Suprapubic skin (tissue), 3 donors: ENCODE data around the gene LENG1.

Experiments
- POLR2A ChIP-seq, 2 donors: fragments of 450-650 bp; IDR thresholded peaks; one replicate each; pipeline ENCODE4 v1.6.1; 2017; ENCODE audit warnings: antibody characterized with exemption in 2 of 2, mild to moderate bottlenecking in 2 of 2, moderate library complexity in 2 of 2
- TF ChIP-seq, protein P1 (sequence below), 2 donors: fragments of 200-600 bp in 1 of 2; fragments of 450-650 bp in 1 of 2; sonication (generic) in 1 of 2; IDR thresholded peaks; one replicate each; pipeline ENCODE4 v1.5.1; 2016 to 2019; ENCODE audit warnings: antibody characterized with exemption in 2 of 2, mild to moderate bottlenecking in 1 of 2, moderate library complexity in 1 of 2

GRCh38 chr19:54173359-54173699 is 13.8 kb upstream of the LENG1 start:
- TF ChIP-seq, protein P1, sequence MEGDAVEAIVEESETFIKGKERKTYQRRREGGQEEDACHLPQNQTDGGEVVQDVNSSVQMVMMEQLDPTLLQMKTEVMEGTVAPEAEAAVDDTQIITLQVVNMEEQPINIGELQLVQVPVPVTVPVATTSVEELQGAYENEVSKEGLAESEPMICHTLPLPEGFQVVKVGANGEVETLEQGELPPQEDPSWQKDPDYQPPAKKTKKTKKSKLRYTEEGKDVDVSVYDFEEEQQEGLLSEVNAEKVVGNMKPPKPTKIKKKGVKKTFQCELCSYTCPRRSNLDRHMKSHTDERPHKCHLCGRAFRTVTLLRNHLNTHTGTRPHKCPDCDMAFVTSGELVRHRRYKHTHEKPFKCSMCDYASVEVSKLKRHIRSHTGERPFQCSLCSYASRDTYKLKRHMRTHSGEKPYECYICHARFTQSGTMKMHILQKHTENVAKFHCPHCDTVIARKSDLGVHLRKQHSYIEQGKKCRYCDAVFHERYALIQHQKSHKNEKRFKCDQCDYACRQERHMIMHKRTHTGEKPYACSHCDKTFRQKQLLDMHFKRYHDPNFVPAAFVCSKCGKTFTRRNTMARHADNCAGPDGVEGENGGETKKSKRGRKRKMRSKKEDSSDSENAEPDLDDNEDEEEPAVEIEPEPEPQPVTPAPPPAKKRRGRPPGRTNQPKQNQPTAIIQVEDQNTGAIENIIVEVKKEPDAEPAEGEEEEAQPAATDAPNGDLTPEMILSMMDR (IDR thresholded peaks at IDR 0.05): no peak
- no peak for TF ChIP-seq POLR2A (IDR thresholded peaks at IDR 0.05)
